ENCODE results near the gene RGS9.

GRCh38 chr17:65121368-65121767, 15.8 kb upstream of the RGS9 start:
- TF ChIP-seq POLR2A (IDR thresholded peaks at IDR 0.05; ENCODE audit: low read depth) (no peak), CTCF (IDR thresholded peaks at IDR 0.05) (no peak), POLR2AphosphoS5 (IDR thresholded peaks at IDR 0.05) (no peak), EP300 (IDR thresholded peaks at IDR 0.05) (no peak)

All from esophagus muscularis mucosa (tissue), 4 donors.